COLO668 (cell line): ENCODE data around the gene DNPH1.

Source experiments
- DNase-seq: peaks from one replicate; lab custom pipeline; 2025; ENCODE audit not compliant: unreplicated experiment; lab: John Stamatoyannopoulos, UW

Gene DNPH1

GRCh38 chr6:43228951-43229802 lies at the start of gene DNPH1:
DNPH1 (minus strand) TSS chr6:43229481; CDS start chr6:43229456, 25 bp downstream.
- peak; percentile 75 for DNase-seq

- no peak for DNase-seq
These were observed 49.3 kb upstream of the DNPH1 start for GRCh38 chr6:43278524-43279078.

GRCh38 chr6:43277643-43278523 lies 48.6 kb upstream of the DNPH1 start:
- DNase-seq = no peak

- no peak for DNase-seq
These were observed 48.0 kb upstream of the DNPH1 start for GRCh38 chr6:43277306-43277642.

GRCh38 chr6:43276577-43277305 lies 47.5 kb upstream of the DNPH1 start:
- no peak for DNase-seq

- no peak for DNase-seq
These were observed 46.7 kb upstream of the DNPH1 start for GRCh38 chr6:43275801-43276576.

GRCh38 chr6:43274916-43275597 lies 45.8 kb upstream of the DNPH1 start:
- peak; percentile 16 for DNase-seq

GRCh38 chr6:43274127-43274915 lies 45.0 kb upstream of the DNPH1 start:
- DNase-seq = no peak

- no peak for DNase-seq
These were observed 44.4 kb upstream of the DNPH1 start for GRCh38 chr6:43273707-43274106.

GRCh38 chr6:43271944-43272343 lies 42.7 kb upstream of the DNPH1 start:
- no peak for DNase-seq

GRCh38 chr6:43271103-43271815 lies 42.0 kb upstream of the DNPH1 start:
- peak; percentile 3 for DNase-seq

GRCh38 chr6:43269273-43270007 lies 40.2 kb upstream of the DNPH1 start:
- DNase-seq = peak; percentile 47

GRCh38 chr6:43268782-43269272 lies 39.5 kb upstream of the DNPH1 start:
- DNase-seq = no peak

- no peak for DNase-seq
These were observed 39.0 kb upstream of the DNPH1 start for GRCh38 chr6:43268355-43268700.

GRCh38 chr6:43267619-43268354 lies 38.5 kb upstream of the DNPH1 start:
- peak; percentile 7 for DNase-seq

- no peak for DNase-seq
These were observed 36.3 kb upstream of the DNPH1 start for GRCh38 chr6:43265564-43265963.

GRCh38 chr6:43264599-43265145 lies 35.4 kb upstream of the DNPH1 start:
- DNase-seq = no peak
